Measurements from ENCODE around the gene NRG3. TPM values are rescaled to one million over a fixed set of nuclear protein-coding genes. Genes with fewer than 3 reads are reported as not detected.

NRG3 gene
- total and polyA plus RNA-seq, 2 of the 8 experiments (the other 6 are each of a cell fraction or from before 2014, with no cell fraction given), result 4.2 to 5.0 TPM

GRCh38 chr10:82625512-82626189 lies 750.7 kb downstream of the NRG3 start (continued):
- TF ChIP-seq, protein P1, sequence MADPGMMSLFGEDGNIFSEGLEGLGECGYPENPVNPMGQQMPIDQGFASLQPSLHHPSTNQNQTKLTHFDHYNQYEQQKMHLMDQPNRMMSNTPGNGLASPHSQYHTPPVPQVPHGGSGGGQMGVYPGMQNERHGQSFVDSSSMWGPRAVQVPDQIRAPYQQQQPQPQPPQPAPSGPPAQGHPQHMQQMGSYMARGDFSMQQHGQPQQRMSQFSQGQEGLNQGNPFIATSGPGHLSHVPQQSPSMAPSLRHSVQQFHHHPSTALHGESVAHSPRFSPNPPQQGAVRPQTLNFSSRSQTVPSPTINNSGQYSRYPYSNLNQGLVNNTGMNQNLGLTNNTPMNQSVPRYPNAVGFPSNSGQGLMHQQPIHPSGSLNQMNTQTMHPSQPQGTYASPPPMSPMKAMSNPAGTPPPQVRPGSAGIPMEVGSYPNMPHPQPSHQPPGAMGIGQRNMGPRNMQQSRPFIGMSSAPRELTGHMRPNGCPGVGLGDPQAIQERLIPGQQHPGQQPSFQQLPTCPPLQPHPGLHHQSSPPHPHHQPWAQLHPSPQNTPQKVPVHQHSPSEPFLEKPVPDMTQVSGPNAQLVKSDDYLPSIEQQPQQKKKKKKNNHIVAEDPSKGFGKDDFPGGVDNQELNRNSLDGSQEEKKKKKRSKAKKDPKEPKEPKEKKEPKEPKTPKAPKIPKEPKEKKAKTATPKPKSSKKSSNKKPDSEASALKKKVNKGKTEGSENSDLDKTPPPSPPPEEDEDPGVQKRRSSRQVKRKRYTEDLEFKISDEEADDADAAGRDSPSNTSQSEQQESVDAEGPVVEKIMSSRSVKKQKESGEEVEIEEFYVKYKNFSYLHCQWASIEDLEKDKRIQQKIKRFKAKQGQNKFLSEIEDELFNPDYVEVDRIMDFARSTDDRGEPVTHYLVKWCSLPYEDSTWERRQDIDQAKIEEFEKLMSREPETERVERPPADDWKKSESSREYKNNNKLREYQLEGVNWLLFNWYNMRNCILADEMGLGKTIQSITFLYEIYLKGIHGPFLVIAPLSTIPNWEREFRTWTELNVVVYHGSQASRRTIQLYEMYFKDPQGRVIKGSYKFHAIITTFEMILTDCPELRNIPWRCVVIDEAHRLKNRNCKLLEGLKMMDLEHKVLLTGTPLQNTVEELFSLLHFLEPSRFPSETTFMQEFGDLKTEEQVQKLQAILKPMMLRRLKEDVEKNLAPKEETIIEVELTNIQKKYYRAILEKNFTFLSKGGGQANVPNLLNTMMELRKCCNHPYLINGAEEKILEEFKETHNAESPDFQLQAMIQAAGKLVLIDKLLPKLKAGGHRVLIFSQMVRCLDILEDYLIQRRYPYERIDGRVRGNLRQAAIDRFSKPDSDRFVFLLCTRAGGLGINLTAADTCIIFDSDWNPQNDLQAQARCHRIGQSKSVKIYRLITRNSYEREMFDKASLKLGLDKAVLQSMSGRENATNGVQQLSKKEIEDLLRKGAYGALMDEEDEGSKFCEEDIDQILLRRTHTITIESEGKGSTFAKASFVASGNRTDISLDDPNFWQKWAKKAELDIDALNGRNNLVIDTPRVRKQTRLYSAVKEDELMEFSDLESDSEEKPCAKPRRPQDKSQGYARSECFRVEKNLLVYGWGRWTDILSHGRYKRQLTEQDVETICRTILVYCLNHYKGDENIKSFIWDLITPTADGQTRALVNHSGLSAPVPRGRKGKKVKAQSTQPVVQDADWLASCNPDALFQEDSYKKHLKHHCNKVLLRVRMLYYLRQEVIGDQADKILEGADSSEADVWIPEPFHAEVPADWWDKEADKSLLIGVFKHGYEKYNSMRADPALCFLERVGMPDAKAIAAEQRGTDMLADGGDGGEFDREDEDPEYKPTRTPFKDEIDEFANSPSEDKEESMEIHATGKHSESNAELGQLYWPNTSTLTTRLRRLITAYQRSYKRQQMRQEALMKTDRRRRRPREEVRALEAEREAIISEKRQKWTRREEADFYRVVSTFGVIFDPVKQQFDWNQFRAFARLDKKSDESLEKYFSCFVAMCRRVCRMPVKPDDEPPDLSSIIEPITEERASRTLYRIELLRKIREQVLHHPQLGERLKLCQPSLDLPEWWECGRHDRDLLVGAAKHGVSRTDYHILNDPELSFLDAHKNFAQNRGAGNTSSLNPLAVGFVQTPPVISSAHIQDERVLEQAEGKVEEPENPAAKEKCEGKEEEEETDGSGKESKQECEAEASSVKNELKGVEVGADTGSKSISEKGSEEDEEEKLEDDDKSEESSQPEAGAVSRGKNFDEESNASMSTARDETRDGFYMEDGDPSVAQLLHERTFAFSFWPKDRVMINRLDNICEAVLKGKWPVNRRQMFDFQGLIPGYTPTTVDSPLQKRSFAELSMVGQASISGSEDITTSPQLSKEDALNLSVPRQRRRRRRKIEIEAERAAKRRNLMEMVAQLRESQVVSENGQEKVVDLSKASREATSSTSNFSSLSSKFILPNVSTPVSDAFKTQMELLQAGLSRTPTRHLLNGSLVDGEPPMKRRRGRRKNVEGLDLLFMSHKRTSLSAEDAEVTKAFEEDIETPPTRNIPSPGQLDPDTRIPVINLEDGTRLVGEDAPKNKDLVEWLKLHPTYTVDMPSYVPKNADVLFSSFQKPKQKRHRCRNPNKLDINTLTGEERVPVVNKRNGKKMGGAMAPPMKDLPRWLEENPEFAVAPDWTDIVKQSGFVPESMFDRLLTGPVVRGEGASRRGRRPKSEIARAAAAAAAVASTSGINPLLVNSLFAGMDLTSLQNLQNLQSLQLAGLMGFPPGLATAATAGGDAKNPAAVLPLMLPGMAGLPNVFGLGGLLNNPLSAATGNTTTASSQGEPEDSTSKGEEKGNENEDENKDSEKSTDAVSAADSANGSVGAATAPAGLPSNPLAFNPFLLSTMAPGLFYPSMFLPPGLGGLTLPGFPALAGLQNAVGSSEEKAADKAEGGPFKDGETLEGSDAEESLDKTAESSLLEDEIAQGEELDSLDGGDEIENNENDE (IDR thresholded peaks at IDR 0.05; ENCODE audit: insufficient replicate concordance, low read length), result no peak
- TF ChIP-seq ATF2 (IDR thresholded peaks at IDR 0.05; ENCODE audit: low read length) (no peak), CHD1 (IDR thresholded peaks at IDR 0.05; ENCODE audit: low read depth, low read length) (no peak), SP1 (IDR thresholded peaks at IDR 0.05; ENCODE audit: low read depth, low read length) (no peak), CEBPB (IDR thresholded peaks at IDR 0.05; ENCODE audit: low read depth, low read length) (no peak), ASH2L (IDR thresholded peaks at IDR 0.05; ENCODE audit: low read length) (no peak), MAX (IDR thresholded peaks at IDR 0.05) (no peak), CBX8 (IDR thresholded peaks at IDR 0.05; ENCODE audit: borderline replicate concordance, low read depth, low read length) (no peak), SP2 (IDR thresholded peaks at IDR 0.05; ENCODE audit: low read length) (no peak)
